HL-60 (cell line): ENCODE measurements around the gene JARID2.

Source experiments
- DNase-seq, 2 experiments: peaks; one replicate each; pipeline ENCODE4 v3.0.0-alpha.2; 2010 to 2020; ENCODE audit warnings: low read depth in 1 of 2, low spot score in 1 of 2
- H3K27ac ChIP-seq: fragments of 250-450 bp; sonication (Bioruptor Pico); replicated peaks from 2 replicates; pipeline ENCODE4 v1.5.1; 2020; ENCODE audit warnings: mild to moderate bottlenecking, moderate library complexity
- H3K27me3 ChIP-seq: fragments of 250-450 bp; sonication (Bioruptor Pico); 2 replicates; pipeline ENCODE4 v1.5.1; 2021; ENCODE audit warnings: mild to moderate bottlenecking, moderate library complexity; ENCODE audit not compliant: insufficient read depth, poor library complexity, severe bottlenecking
- H3K4me3 ChIP-seq: replicated peaks from 2 replicates; pipeline ENCODE4 v1.5.1; 2011; ENCODE audit warnings: mild to moderate bottlenecking, control low read depth, low read length; ENCODE audit not compliant: insufficient read depth
- GABPA ChIP-seq: IDR thresholded peaks from 2 replicates; pipeline ENCODE4 v1.6.1; 2012; ENCODE audit warnings: low read depth
- POLR2AphosphoS5 ChIP-seq: IDR thresholded peaks from 2 replicates; pipeline ENCODE4 v1.6.1; 2012; ENCODE audit warnings: low read depth
- SPI1 ChIP-seq: IDR thresholded peaks from 2 replicates; pipeline ENCODE4 v1.6.1; 2012; ENCODE audit warnings: low read depth, mild to moderate bottlenecking, borderline replicate concordance
- TF ChIP-seq, protein P1 (sequence below): IDR thresholded peaks from 2 replicates; pipeline ENCODE4 v1.6.1; 2012; ENCODE audit warnings: low read depth; ENCODE audit not compliant: insufficient replicate concordance
- TF ChIP-seq, protein P2 (sequence below): IDR thresholded peaks from one replicate; pipeline ENCODE4 v1.5.1; 2011; ENCODE audit warnings: low read length, control low read depth, inconsistent platforms; ENCODE audit not compliant: insufficient read depth

JARID2 gene

DNA sequence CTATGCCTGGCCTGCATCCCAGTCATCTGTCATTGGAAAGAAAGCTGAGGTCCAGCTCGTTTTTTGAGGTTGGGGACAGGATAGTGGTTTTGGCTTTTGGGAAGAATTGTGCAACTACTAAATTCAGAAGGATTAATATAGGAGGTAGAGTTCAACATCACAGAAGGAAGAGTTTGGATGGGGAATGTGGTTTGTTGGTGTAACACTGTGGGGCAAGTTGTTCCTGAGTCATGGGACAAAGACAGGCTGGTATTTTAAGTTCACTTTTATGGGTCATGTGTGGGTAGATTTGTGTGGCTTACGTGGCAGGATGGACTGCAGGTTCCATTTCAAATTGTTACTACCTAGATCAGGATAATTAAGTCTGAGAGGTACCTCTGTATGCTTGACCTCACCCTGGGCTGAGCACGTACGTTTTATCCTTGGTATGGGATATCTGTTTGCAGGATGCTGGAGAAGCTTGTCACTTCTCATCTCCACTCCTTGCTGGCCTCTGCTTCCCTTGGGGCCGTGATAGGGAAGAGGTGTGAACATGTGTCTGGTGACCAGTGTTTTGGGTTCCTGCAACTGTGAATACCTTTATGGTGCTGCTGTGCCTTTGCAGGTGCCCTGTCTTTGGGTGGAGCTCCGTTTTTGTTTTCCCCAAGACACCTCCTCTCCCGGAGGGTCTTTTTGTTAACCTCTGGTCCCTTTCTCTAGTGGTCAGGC is 177.6 kb downstream of the JARID2 start:
- no peaks in the 10 kb centered on the region for H3K27me3 ChIP-seq
- no peak for TF ChIP-seq SPI1
- TF ChIP-seq GABPA, result no peak
- TF ChIP-seq, protein P1, sequence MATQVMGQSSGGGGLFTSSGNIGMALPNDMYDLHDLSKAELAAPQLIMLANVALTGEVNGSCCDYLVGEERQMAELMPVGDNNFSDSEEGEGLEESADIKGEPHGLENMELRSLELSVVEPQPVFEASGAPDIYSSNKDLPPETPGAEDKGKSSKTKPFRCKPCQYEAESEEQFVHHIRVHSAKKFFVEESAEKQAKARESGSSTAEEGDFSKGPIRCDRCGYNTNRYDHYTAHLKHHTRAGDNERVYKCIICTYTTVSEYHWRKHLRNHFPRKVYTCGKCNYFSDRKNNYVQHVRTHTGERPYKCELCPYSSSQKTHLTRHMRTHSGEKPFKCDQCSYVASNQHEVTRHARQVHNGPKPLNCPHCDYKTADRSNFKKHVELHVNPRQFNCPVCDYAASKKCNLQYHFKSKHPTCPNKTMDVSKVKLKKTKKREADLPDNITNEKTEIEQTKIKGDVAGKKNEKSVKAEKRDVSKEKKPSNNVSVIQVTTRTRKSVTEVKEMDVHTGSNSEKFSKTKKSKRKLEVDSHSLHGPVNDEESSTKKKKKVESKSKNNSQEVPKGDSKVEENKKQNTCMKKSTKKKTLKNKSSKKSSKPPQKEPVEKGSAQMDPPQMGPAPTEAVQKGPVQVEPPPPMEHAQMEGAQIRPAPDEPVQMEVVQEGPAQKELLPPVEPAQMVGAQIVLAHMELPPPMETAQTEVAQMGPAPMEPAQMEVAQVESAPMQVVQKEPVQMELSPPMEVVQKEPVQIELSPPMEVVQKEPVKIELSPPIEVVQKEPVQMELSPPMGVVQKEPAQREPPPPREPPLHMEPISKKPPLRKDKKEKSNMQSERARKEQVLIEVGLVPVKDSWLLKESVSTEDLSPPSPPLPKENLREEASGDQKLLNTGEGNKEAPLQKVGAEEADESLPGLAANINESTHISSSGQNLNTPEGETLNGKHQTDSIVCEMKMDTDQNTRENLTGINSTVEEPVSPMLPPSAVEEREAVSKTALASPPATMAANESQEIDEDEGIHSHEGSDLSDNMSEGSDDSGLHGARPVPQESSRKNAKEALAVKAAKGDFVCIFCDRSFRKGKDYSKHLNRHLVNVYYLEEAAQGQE, result no peak
- TF ChIP-seq, protein P2, sequence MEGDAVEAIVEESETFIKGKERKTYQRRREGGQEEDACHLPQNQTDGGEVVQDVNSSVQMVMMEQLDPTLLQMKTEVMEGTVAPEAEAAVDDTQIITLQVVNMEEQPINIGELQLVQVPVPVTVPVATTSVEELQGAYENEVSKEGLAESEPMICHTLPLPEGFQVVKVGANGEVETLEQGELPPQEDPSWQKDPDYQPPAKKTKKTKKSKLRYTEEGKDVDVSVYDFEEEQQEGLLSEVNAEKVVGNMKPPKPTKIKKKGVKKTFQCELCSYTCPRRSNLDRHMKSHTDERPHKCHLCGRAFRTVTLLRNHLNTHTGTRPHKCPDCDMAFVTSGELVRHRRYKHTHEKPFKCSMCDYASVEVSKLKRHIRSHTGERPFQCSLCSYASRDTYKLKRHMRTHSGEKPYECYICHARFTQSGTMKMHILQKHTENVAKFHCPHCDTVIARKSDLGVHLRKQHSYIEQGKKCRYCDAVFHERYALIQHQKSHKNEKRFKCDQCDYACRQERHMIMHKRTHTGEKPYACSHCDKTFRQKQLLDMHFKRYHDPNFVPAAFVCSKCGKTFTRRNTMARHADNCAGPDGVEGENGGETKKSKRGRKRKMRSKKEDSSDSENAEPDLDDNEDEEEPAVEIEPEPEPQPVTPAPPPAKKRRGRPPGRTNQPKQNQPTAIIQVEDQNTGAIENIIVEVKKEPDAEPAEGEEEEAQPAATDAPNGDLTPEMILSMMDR, result no peak
- no peak for TF ChIP-seq POLR2AphosphoS5
- DNase-seq, result no peak
- no peak overlapping the region for H3K4me3 ChIP-seq
- no peak overlapping the region for H3K27ac ChIP-seq

DNA sequence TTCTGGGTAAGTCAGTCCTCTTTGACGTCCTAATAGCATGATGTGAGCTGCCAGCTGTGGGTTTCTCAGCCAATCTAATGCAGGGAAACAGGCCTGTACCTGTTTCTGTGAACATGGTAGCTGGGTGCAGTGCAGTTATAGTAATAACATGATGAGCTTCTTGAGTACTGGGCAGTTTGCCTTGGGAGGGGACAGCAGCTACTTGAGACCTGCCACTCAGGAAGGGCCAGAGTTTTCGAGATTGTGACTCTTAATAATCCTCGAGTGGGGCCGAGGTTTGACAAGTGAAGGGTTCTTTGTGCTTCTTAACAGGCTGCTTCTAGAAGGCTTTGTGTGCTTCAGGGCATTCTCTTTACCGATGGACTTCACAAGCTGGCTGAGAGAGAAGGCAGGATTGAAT is 180.1 kb downstream of the JARID2 start:
- TF ChIP-seq, protein P1, result no peak
- no peak for TF ChIP-seq POLR2AphosphoS5
- no peak for TF ChIP-seq SPI1
- TF ChIP-seq, protein P2, result no peak
- no peak for TF ChIP-seq GABPA
- H3K27ac ChIP-seq, result no peak overlapping the region
- no peaks in the 10 kb centered on the region for H3K27me3 ChIP-seq
- no peak overlapping the region for H3K4me3 ChIP-seq
- no peak for DNase-seq

DNA sequence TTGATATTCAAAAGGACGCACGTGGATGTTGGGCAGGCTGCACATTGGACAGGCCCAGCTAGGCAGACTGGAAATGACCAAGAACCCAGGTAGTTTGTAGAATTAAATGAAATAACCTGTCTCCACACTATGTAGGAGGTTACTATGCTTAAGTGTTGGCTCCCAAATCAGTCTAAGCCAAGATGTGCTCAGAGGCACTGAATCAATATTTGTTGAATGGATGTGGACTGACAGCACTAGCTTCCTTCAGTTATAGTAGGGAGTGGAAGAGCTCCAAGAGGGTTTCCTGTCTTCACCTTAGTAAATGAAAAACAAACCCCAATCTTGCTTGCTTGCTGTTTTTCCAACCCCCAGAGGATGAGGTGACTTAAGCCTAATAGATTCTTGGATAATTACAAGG is 180.5 kb downstream of the JARID2 start:
- TF ChIP-seq, protein P1, result no peak
- no peak for TF ChIP-seq POLR2AphosphoS5
- TF ChIP-seq, protein P2, result no peak
- no peak for TF ChIP-seq SPI1
- no peak for TF ChIP-seq GABPA
- DNase-seq, result no peak
- Histone ChIP-seq H3K27me3 (no peaks in the 10 kb centered on the region), H3K27ac (peak overlapping the region; percentile 63; the same call in 1 of the 2 replicates), H3K4me3 (no peak overlapping the region)
